LNCaP clone FGC (cell line): ENCODE data around the gene SNX13.

Experiments used
- DNase-seq: peaks from one replicate; pipeline ENCODE4 v3.0.0-alpha.2; 2011; ENCODE audit warnings: low read depth
- H3K4me3 ChIP-seq: 2 replicates; pipeline ENCODE4 v1.5.1; 2011; ENCODE audit warnings: mild to moderate bottlenecking, low read depth, low read length, control low read depth
- TF ChIP-seq, protein P1 (sequence below): IDR thresholded peaks from 2 replicates; pipeline ENCODE4 v1.5.1; 2012; ENCODE audit warnings: mild to moderate bottlenecking; ENCODE audit not compliant: control insufficient read depth, insufficient read depth; ENCODE audit errors: extremely low read depth

SNX13 gene

DNA sequence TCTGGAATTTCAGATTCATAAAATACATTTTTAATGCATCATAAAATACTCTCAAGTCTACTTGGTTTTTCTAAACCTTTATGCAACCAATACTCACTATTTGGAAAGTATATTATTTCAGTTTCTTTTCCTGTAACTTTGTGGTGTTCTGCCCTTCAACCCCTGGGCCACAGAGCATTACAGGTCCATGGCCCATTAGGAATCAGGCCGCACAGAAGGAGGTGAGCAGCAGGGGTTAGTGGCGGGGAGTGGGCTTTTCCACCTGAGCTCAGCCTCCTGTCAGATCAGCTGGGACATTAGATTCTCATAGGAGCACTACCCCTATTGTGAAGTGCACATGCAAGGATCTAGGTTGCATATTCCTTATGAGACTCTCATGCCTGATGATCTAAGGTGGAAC lies 9.7 kb downstream of the SNX13 start:
- no peak overlapping the region for H3K4me3 ChIP-seq
- DNase-seq: no peak
- TF ChIP-seq, protein P1, sequence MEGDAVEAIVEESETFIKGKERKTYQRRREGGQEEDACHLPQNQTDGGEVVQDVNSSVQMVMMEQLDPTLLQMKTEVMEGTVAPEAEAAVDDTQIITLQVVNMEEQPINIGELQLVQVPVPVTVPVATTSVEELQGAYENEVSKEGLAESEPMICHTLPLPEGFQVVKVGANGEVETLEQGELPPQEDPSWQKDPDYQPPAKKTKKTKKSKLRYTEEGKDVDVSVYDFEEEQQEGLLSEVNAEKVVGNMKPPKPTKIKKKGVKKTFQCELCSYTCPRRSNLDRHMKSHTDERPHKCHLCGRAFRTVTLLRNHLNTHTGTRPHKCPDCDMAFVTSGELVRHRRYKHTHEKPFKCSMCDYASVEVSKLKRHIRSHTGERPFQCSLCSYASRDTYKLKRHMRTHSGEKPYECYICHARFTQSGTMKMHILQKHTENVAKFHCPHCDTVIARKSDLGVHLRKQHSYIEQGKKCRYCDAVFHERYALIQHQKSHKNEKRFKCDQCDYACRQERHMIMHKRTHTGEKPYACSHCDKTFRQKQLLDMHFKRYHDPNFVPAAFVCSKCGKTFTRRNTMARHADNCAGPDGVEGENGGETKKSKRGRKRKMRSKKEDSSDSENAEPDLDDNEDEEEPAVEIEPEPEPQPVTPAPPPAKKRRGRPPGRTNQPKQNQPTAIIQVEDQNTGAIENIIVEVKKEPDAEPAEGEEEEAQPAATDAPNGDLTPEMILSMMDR: no peak

DNA sequence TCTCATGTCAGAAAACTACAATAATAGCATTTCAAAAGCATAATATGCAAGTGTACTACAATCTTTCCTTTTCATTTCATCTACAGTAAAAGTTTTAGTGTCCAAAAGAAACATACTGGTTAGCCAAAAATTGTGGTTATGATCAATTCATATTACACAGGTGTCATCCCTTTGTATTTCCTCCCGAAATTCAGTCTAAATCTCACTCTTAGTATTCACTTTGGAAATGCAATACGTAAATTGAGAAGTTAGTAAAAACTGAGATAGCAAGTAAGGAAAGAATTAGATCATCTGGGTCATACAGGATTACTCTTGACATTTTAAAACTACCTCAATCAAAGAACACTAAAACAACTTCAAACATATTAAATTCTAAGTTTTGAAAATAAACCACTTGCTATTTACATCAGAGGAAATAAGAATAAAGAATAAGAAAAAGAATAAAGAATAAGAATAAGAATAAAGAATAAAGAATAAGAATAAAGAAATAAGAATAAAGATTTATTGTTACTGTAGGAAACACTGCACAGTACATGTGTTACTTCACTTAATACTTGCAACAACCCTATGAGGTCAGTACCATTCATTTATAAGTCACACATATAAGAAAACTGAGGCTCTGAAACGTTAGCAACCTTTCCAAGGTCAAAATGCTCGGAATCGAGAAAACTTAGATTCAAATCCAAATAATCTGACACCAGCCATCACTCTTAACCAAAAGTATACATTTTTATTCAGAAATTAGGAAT lies 10.5 kb downstream of the SNX13 start:
- no peak for DNase-seq
- H3K4me3 ChIP-seq: no peak overlapping the region
- TF ChIP-seq, protein P1: no peak

DNA sequence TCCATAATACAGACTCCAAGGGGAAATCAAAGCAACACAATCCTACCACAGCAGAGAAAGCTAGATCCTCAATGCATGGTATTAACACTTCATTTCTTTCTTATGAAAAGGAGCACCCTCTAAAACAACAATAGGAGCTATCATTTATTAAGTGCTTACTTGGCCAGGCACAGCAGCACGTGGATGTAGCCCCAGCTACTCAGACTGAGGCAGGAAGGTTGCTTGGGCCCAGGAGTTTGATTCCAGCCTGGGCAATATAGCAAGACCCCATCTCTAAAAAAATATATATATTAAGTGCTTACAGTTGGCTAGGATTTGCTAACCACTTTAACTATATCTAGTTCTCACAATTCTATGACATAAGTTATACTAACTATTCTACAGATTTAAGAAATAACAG lies 12.2 kb downstream of the SNX13 start:
- TF ChIP-seq, protein P1: no peak
- no peak overlapping the region for H3K4me3 ChIP-seq
- no peak for DNase-seq

DNA sequence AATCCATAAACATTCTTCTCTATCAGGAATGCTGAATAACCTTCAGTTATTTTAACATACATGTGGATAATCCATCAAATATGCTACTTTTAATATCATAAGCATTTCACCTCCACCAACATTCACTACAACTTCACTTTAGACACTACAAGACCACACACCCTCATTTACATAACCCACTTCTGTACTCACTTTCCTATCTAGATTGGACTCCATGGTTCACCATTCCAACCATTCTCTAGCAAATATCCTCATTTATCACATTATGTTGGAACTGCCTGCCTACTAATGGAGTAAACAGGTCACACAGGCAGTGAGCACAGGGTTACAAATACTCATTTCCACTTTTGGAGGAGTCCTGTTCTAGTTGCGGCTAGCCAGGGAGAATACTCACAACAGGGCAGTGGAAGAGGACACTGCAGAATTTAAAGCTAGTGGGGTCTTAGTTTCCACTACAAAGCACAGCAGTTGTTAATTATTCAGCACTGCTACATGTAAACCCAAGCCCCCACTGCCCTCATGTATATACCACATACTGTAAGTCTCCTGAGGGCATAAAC lies 18.4 kb downstream of the SNX13 start:
- TF ChIP-seq, protein P1: no peak

DNA sequence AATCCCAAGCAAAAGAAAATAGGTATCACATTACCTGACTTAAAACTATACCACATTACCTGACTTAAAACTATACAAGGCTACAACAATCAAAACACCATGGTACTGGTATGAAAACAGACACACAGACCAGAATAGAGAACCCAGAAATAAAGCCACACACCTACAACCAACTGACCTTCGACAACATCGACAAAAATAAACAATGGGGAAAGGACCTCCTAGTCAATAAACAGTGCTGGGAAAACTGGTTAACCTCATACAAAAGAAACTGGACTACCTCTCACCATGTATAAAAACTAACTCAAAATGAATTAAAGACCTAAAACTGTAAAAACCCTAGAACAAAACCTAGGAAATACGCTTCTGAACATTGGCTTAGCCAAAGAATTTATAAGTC lies 22.5 kb downstream of the SNX13 start:
- H3K4me3 ChIP-seq: no peak overlapping the region

More for the DNA sequence above, 18.4 kb downstream of the SNX13 start:
- DNase-seq: no peak
- no peak overlapping the region for H3K4me3 ChIP-seq

DNA sequence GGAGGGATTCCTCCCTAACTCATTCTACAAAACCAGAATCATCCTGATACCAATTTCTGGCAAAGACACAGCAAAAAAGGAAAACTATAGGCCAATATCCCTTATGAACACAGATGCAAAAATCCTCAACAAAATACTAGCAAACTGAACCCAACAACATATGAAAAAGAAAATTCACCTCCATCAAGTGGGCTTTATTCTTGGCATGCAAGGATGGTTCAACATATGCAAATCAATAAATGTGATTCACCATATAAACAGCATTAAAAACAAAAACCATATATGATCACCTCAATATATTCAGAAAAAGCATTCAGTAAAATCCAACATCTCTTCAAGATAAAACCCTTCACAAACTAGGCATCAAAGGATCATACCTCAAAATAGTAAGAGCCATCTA lies 23.5 kb downstream of the SNX13 start:
- no peak for DNase-seq
- H3K4me3 ChIP-seq: no peak overlapping the region
- TF ChIP-seq, protein P1: no peak

More for the DNA sequence above, 22.5 kb downstream of the SNX13 start:
- TF ChIP-seq, protein P1: no peak
- no peak for DNase-seq
